Measurements from ENCODE around the gene GTPBP3.

Gene GTPBP3

DNA sequence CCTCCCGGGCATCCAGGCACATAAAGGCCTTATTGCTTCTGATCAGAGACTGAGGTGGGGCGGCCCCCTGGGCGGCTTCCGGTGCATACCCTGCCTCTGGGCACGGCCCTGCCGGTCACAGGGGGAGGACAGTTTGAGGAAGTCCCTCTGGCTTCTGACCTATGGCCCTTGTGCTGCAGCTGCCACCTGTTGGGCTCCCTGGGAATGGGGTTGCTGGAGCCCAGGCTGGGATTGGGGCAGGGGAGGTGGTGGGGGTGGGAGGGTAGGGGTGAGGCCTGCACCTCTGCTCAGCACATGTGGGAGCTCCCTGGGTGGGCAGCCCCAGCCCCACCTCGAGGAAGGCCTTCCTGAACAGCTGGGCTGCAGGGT is 13.4 kb upstream of the GTPBP3 start:
- H3K27ac ChIP-seq, result peak overlapping the region; percentile 97
- no peak for TF ChIP-seq CTCF (conservative IDR thresholded peaks at IDR 0.05; ENCODE audit: low read depth)
- POLR2A ChIA-PET (ENCODE audit: low non-redundant PET), result interaction anchor here (0.6 kb wide), 1 partner anchor 25 kb away, joined by 8 read pairs; no protein-coding TSS in a partner anchor
- DNase-seq (ENCODE audit: low spot score), result no peak
- CTCF ChIA-PET, result no interaction called here

- ChIA-PET CTCF (no interaction called here), POLR2A (ENCODE audit: low non-redundant PET) (interaction anchor here (0.6 kb wide), 2 partner anchors 26 to 535 kb away, joined by 3 to 8 read pairs; no protein-coding TSS in a partner anchor)
- peak overlapping the region; percentile 97 for H3K27ac ChIP-seq
- no peak for DNase-seq (ENCODE audit: low spot score)
- TF ChIP-seq CTCF (conservative IDR thresholded peaks at IDR 0.05; ENCODE audit: low read depth), result no peak
Measured at GRCh38 chr19:17324357-17325114, 12.8 kb upstream of the GTPBP3 start.

GRCh38 chr19:17325133-17325532 is 12.2 kb upstream of the GTPBP3 start:
- ChIA-PET POLR2A (ENCODE audit: low non-redundant PET) (interaction anchor here (0.6 kb wide), 1 partner anchor 534 kb away, joined by 3 read pairs; no protein-coding TSS in a partner anchor), CTCF (no interaction called here)
- peak overlapping the region; percentile 97 for H3K27ac ChIP-seq
- no peak for TF ChIP-seq CTCF (conservative IDR thresholded peaks at IDR 0.05; ENCODE audit: low read depth)
- no peak for DNase-seq (ENCODE audit: low spot score)

DNA sequence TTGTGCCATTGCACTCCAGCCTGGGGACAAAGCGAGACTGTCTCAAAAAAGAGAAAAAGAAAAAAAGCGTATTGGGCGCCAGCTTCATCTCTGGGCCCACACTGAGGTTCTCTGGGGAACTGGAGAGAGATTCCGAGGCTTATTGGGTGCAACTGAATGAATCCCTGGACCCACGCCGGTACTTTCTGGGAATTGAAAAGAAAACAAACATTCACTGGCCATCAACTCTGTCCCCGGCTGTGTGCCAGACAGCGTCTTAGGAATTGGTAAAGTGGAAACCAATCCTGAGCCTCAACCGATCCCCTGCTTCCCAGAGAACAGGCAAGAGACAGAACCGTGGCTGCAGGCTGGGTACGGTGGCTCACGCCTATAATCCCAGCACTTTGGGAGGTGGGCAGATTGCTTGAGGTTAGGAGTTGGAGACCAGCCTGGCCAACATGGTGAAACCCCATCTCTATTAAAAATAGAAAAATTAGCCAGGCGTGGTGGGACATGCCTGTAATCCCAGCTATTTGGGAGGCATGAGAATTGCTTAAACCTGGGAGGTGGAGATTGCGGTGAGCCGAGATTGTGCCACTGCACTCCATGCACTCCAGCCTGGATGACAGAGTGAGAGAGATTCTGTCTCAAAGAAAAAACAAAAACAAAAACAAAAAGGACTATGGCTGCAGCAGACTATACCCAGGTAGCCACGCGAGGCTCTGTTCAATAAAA is 11.3 kb upstream of the GTPBP3 start:
- CTCF ChIA-PET, result interaction anchor here (0.6 kb wide), 1 partner anchor 88 kb away, joined by 6 read pairs; no protein-coding TSS in a partner anchor
- POLR2A ChIA-PET (ENCODE audit: low non-redundant PET), result interaction anchor here (0.7 kb wide), 1 partner anchor 9 kb away, joined by 4 read pairs; no protein-coding TSS in a partner anchor
- no peak for DNase-seq (ENCODE audit: low spot score)
- H3K27ac ChIP-seq, result peak overlapping the region; percentile 97
- no peak for TF ChIP-seq CTCF (conservative IDR thresholded peaks at IDR 0.05; ENCODE audit: low read depth)

DNA sequence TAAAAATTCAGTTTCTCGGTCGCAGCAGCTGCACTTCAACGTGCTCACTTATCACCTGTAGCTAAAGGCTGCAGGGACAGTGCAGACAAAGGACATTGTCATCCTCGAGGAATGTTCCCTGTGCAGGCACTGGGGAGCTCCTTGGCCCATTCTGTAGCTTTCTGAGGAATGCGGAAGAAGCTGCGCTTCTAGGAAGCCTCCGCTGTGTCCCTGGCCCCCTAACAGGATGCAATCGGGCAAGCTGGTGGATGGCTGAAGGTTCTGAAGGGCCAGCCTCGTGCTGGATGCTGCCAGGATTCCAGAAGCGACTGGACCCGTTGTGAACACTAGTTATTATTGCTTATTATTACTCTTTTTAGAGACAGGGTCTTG is 10.8 kb upstream of the GTPBP3 start:
- ChIA-PET POLR2A (ENCODE audit: low non-redundant PET) (interaction anchor here (0.5 to 0.7 kb wide), 2 partner anchors 10 to 11 kb away, joined by 4 to 8 read pairs; no protein-coding TSS in a partner anchor), CTCF (interaction anchor here (0.6 kb wide), 1 partner anchor 87 kb away, joined by 6 read pairs; no protein-coding TSS in a partner anchor)
- TF ChIP-seq CTCF (conservative IDR thresholded peaks at IDR 0.05; ENCODE audit: low read depth), result no peak
- H3K27ac ChIP-seq, result peak overlapping the region; percentile 97
- DNase-seq (ENCODE audit: low spot score), result peak; percentile 48

- H3K27ac ChIP-seq, result peak overlapping the region; percentile 97
- ChIA-PET CTCF (no interaction called here), POLR2A (ENCODE audit: low non-redundant PET) (interaction anchor here (0.5 kb wide), 1 partner anchor 11 kb away, joined by 8 read pairs; no protein-coding TSS in a partner anchor)
- no peak for DNase-seq (ENCODE audit: low spot score)
- TF ChIP-seq CTCF (conservative IDR thresholded peaks at IDR 0.05; ENCODE audit: low read depth), result no peak
Measured at GRCh38 chr19:17327068-17327653, 10.2 kb upstream of the GTPBP3 start.
